Activated effector memory CD4-positive, alpha-beta T cell treated with Interleukin-2 at 50 U/mL for 16 hours (primary cell): ENCODE measurements around the gene IL12RB1.
A peak's percentile ranks its signal among the peaks of the same experiment; 100 is the strongest.
"Not testable (repeated sequence)": the region's sequence is repeated elsewhere in the genome, so short reads cannot be mapped to it uniquely, and the experiment has no call there.

Experiments used
- DNase-seq: peaks from one replicate; pipeline ENCODE4 v3.0.0-alpha.2; 2020

IL12RB1 gene

GRCh38 chr19:18044825-18045304 lies 41.9 kb downstream of the IL12RB1 start:
- DNase-seq: peak; percentile 76

GRCh38 chr19:18043676-18044075 lies 43.1 kb downstream of the IL12RB1 start:
- DNase-seq: no peak

GRCh38 chr19:18041054-18041453 lies 45.7 kb downstream of the IL12RB1 start:
- DNase-seq: no peak

GRCh38 chr19:18032102-18032501 lies 54.6 kb downstream of the IL12RB1 start:
- DNase-seq: not testable (repeated sequence)

GRCh38 chr19:18031401-18031800 lies 55.3 kb downstream of the IL12RB1 start:
- DNase-seq: not testable (repeated sequence)

GRCh38 chr19:18029617-18030338 lies 57.0 kb downstream of the IL12RB1 start:
- no peak for DNase-seq

- no peak for DNase-seq
Measured at GRCh38 chr19:18027151-18027550, 59.6 kb downstream of the IL12RB1 start.

- DNase-seq: peak; percentile 63
Measured at GRCh38 chr19:18023622-18024251, 63.0 kb downstream of the IL12RB1 start.

- peak; percentile 74 for DNase-seq
Measured at GRCh38 chr19:18021121-18021755, 65.5 kb downstream of the IL12RB1 start.

GRCh38 chr19:18020212-18021085 lies 66.3 kb downstream of the IL12RB1 start:
- DNase-seq: no peak

GRCh38 chr19:18017275-18018083 lies 69.3 kb downstream of the IL12RB1 start:
- DNase-seq: no peak

- no peak for DNase-seq
Measured at GRCh38 chr19:18016209-18016910, 70.4 kb downstream of the IL12RB1 start.

GRCh38 chr19:18014197-18014596 lies 72.5 kb downstream of the IL12RB1 start:
- peak; percentile 46 for DNase-seq

GRCh38 chr19:18013210-18014111 lies 73.3 kb downstream of the IL12RB1 start:
- DNase-seq: no peak

- no peak for DNase-seq
Measured at GRCh38 chr19:18010149-18010548, 76.6 kb downstream of the IL12RB1 start.

GRCh38 chr19:18009412-18010066 lies 77.2 kb downstream of the IL12RB1 start:
- no peak for DNase-seq
